SK-N-SH (cell line): ENCODE measurements around the gene MUC5AC. TPM values are rescaled to one million over a fixed set of nuclear protein-coding genes. Genes with fewer than 3 reads are reported as not detected.

Source experiments
- CTCF ChIA-PET: fragments of 300-600, 350-600 bp; formaldehyde crosslinking; extraction: SDS; loops from one replicate; lab custom pipeline; 2021; lab: Yijun Ruan, JAX
- POLR2A ChIA-PET: fragments of 350-600 bp; sonication (Branson Sonifier 250); formaldehyde crosslinking; extraction: SDS; loops from one replicate; lab custom pipeline; 2020; ENCODE audit warnings: antibody characterized with exemption, inconsistent platforms; lab: Yijun Ruan, JAX
- DNase-seq: peaks from one replicate; pipeline ENCODE4 v3.0.0; 2012
- H2AFZ ChIP-seq: fragments of 200-600 bp; sonication (generic); 2 replicates; pipeline ENCODE4 v1.8.1; 2016; ENCODE audit warnings: antibody characterized with exemption, mild to moderate bottlenecking, low read depth
- H3F3A ChIP-seq: fragments of 200-600 bp; sonication (generic); replicated peaks from 2 replicates; pipeline ENCODE3; 2016; ENCODE audit warnings: antibody characterized with exemption, mild to moderate bottlenecking; ENCODE audit not compliant: insufficient read depth
- H3K27ac ChIP-seq, 2 experiments: fragments of 200-500 bp in 1 of 2; fragments of 200-600 bp in 1 of 2; sonication (Bioruptor generic) in 1 of 2; sonication (generic), shearing (Covaris generic) in 1 of 2; 2 replicates each; pipeline versions ENCODE4 v1.5.1 to v1.6.1; 2014 to 2016; ENCODE audit warnings: low read depth in 2 of 2, inconsistent platforms in 1 of 2, low read length in 1 of 2, mild to moderate bottlenecking in 1 of 2, mixed read lengths in 1 of 2
- H3K27me3 ChIP-seq: fragments of 200-600 bp; sonication (generic), shearing (Covaris generic); 2 replicates; pipeline ENCODE4 v1.6.1; 2016; ENCODE audit warnings: mixed run types; ENCODE audit not compliant: insufficient read depth
- H3K36me3 ChIP-seq, 2 experiments: fragments of 200-500 bp in 1 of 2; fragments of 200-600 bp in 1 of 2; sonication (Bioruptor generic) in 1 of 2; sonication (generic) in 1 of 2; replicated peaks in 1 of 2; 2 replicates each; pipeline versions ENCODE3 to v1.5.1; 2014 to 2016; ENCODE audit warnings: low read length in 1 of 2, mild to moderate bottlenecking in 1 of 2; ENCODE audit not compliant: insufficient read depth in 2 of 2, control insufficient read depth in 1 of 2
- H3K4me1 ChIP-seq, 2 experiments: fragments of 200-500 bp in 1 of 2; fragments of 200-600 bp in 1 of 2; sonication (Bioruptor generic) in 1 of 2; sonication (generic), shearing (Covaris generic) in 1 of 2; 2 replicates each; pipeline versions ENCODE4 v1.5.1 to v1.6.1; 2014 to 2016; ENCODE audit warnings: low read depth in 1 of 2, low read length in 1 of 2, mixed run types in 1 of 2; ENCODE audit not compliant: insufficient read depth in 2 of 2, control insufficient read depth in 1 of 2
- H3K4me2 ChIP-seq: fragments of 200-600 bp; sonication (generic), shearing (Covaris generic); 2 replicates; pipeline ENCODE4 v1.6.1; 2017; ENCODE audit warnings: mixed run types
- H3K4me3 ChIP-seq, 2 experiments: fragments of 200-500 bp in 1 of 2; fragments of 200-600 bp in 1 of 2; sonication (Bioruptor generic) in 1 of 2; sonication (generic), shearing (Covaris generic) in 1 of 2; 2 replicates each; pipeline versions ENCODE4 v1.5.1 to v1.8.1; 2014 to 2016; ENCODE audit warnings: low read depth in 2 of 2, inconsistent platforms in 1 of 2, low read length in 1 of 2, mild to moderate bottlenecking in 1 of 2, mixed read lengths in 1 of 2, moderate library complexity in 1 of 2
- H3K79me2 ChIP-seq: fragments of 200-600 bp; sonication (generic); 2 replicates; pipeline ENCODE4 v1.8.1; 2017; ENCODE audit warnings: mild to moderate bottlenecking; ENCODE audit not compliant: insufficient read depth
- H3K9ac ChIP-seq: fragments of 200-600 bp; sonication (generic); 2 replicates; pipeline ENCODE4 v1.6.1; 2017; ENCODE audit warnings: mixed run types
- H3K9me2 ChIP-seq: fragments of 200-600 bp; sonication (generic); 2 replicates; pipeline ENCODE4 v1.6.1; 2017; ENCODE audit warnings: mixed run types
- H3K9me3 ChIP-seq: fragments of 200-600 bp; sonication (generic); 2 replicates; pipeline ENCODE4 v1.6.1; 2017; ENCODE audit warnings: mixed run types, mild to moderate bottlenecking, moderate library complexity
- H4K20me1 ChIP-seq: fragments of 200-600 bp; sonication (generic); 2 replicates; pipeline ENCODE4 v1.6.1; 2017; ENCODE audit warnings: mild to moderate bottlenecking, mixed run types; ENCODE audit not compliant: insufficient read depth
- ELF1 ChIP-seq: IDR thresholded peaks from 2 replicates; pipeline ENCODE4 v1.4.0; 2012
- EP300 ChIP-seq, 2 experiments: IDR thresholded peaks; 2 replicates each; pipeline versions ENCODE4 v1.4.0 to v1.6.1; 2012; ENCODE audit warnings: borderline replicate concordance in 1 of 2, low read depth in 1 of 2, low read length in 1 of 2
- EZH2phosphoT487 ChIP-seq: fragments of 200-600 bp; sonication (generic); IDR thresholded peaks from 2 replicates; pipeline ENCODE4 v1.6.1; 2017; ENCODE audit warnings: low read depth, mixed run types, mild to moderate bottlenecking, antibody characterized with exemption, moderate library complexity, borderline replicate concordance
- FOXJ3 ChIP-seq: sonication (generic); formaldehyde crosslinking; IDR thresholded peaks from 2 replicates; pipeline ENCODE4 v1.5.1; 2020; ENCODE audit warnings: mild to moderate bottlenecking, missing genetic modification reagents
- FOXM1 ChIP-seq: IDR thresholded peaks from 2 replicates; pipeline ENCODE4 v1.4.0; 2012; ENCODE audit warnings: low read depth, mild to moderate bottlenecking
- GABPA ChIP-seq: IDR thresholded peaks from 2 replicates; pipeline ENCODE4 v1.4.0; 2012; ENCODE audit warnings: low read depth, mild to moderate bottlenecking
- GATA2 ChIP-seq: sonication (generic); formaldehyde crosslinking; IDR thresholded peaks from 2 replicates; pipeline ENCODE4 v1.5.0; 2020; ENCODE audit warnings: mild to moderate bottlenecking, missing genetic modification reagents
- JUND ChIP-seq: IDR thresholded peaks from 2 replicates; pipeline ENCODE4 v1.4.0; 2012
- MEF2A ChIP-seq: IDR thresholded peaks from 2 replicates; pipeline ENCODE4 v1.4.0; 2012; ENCODE audit warnings: low read depth, borderline replicate concordance
- POLR2AphosphoS5 ChIP-seq: IDR thresholded peaks from 2 replicates; pipeline ENCODE4 v1.6.1; 2012; ENCODE audit warnings: low read depth, low read length
- RAD21 ChIP-seq: IDR thresholded peaks from 2 replicates; pipeline ENCODE4 v1.6.1; 2012; ENCODE audit warnings: mild to moderate bottlenecking, low read length
- TAF1 ChIP-seq: IDR thresholded peaks from 2 replicates; pipeline ENCODE4 v1.6.1; 2012; ENCODE audit warnings: low read depth, mild to moderate bottlenecking, low read length, moderate library complexity, borderline replicate concordance
- TCF12 ChIP-seq: IDR thresholded peaks from 2 replicates; pipeline ENCODE4 v1.4.0; 2012
- TEAD4 ChIP-seq: IDR thresholded peaks from 2 replicates; pipeline ENCODE4 v1.4.0; 2012; ENCODE audit warnings: mild to moderate bottlenecking, borderline replicate concordance; ENCODE audit not compliant: insufficient read depth
- USF1 ChIP-seq: IDR thresholded peaks from 2 replicates; pipeline ENCODE4 v1.4.0; 2012; ENCODE audit warnings: low read depth, borderline replicate concordance
- YY1 ChIP-seq: IDR thresholded peaks from 2 replicates; pipeline ENCODE4 v1.4.0; 2012; ENCODE audit warnings: low read depth, mild to moderate bottlenecking
- ZBTB33 ChIP-seq: IDR thresholded peaks from 2 replicates; pipeline ENCODE4 v1.4.0; 2012; ENCODE audit warnings: low read depth, borderline replicate concordance
- WGBS: methylation state at CpG from one replicate; pipeline ENCODE4 v1.1.6; 2017; ENCODE audit warnings: low lambda C conversion rate; 5-methylcytosine and 5-hydroxymethylcytosine counted together
- polyA plus RNA-seq, 3 experiments: library from polyadenylated mRNA; depleted of rRNA; stranded (reverse); fragments of >200 nt; gene quantifications; 2 replicates each; pipeline ENCODE4 v1.2.3, GENCODE V29; 2012

The MUC5AC gene
- polyA plus RNA-seq, 1 of the 3 experiments (the other 2 are of a cell fraction), result not detected

GRCh38 chr11:1126491-1126926 lies 31.2 kb upstream of the MUC5AC start:
- POLR2A ChIA-PET, result no interaction called here
- no peaks in the 10 kb centered on the region for H3K27me3 ChIP-seq
- CTCF ChIA-PET, result interaction anchor here (0.9 kb wide), 1 partner anchor 76 kb away, joined by 3 read pairs; no protein-coding TSS in a partner anchor
- H3K4me1 ChIP-seq, result no peaks in the 10 kb centered on the region
- no peaks in the 10 kb centered on the region for H4K20me1 ChIP-seq
- WGBS, result 13% methylated on average over 3 of the region's 15 CpGs
- no peaks in the 10 kb centered on the region for H3K9me3 ChIP-seq
- H3K9ac ChIP-seq, result no peak overlapping the region
- H3K79me2 ChIP-seq, result no peaks in the 10 kb centered on the region
- no peak overlapping the region for H3K4me3 ChIP-seq
- DNase-seq, result peak; percentile 8
- TF ChIP-seq POLR2AphosphoS5, result no peak
- no peak for TF ChIP-seq EZH2phosphoT487
- no peak for TF ChIP-seq ELF1
- no peak for TF ChIP-seq EP300 (IDR thresholded peaks at IDR 0.05; ENCODE audit: borderline replicate concordance in 1 of 2, low read depth in 1 of 2, low read length in 1 of 2)
- no peak for TF ChIP-seq FOXJ3
- no peak for TF ChIP-seq TEAD4
- no peak for TF ChIP-seq TCF12
- no peak for TF ChIP-seq YY1
- TF ChIP-seq RAD21, result no peak
- no peak for TF ChIP-seq FOXM1
- no peak for TF ChIP-seq USF1
- no peak for TF ChIP-seq JUND
- TF ChIP-seq ZBTB33, result no peak
- no peak for TF ChIP-seq TAF1
- no peak for TF ChIP-seq MEF2A
- TF ChIP-seq GABPA, result no peak
- no peak for TF ChIP-seq GATA2 (CRISPR knock-in tag)
- H3K9me2 ChIP-seq, result no peaks in the 10 kb centered on the region
- H2AFZ ChIP-seq, result no peak overlapping the region
- H3K4me2 ChIP-seq, result no peak overlapping the region
- no peak overlapping the region for H3K27ac ChIP-seq
- H3F3A ChIP-seq, result no peaks in the 10 kb centered on the region
- H3K36me3 ChIP-seq, result no peaks in the 10 kb centered on the region
